ENCODE measurements around the gene ZFAND3.

Gene ZFAND3

DNA sequence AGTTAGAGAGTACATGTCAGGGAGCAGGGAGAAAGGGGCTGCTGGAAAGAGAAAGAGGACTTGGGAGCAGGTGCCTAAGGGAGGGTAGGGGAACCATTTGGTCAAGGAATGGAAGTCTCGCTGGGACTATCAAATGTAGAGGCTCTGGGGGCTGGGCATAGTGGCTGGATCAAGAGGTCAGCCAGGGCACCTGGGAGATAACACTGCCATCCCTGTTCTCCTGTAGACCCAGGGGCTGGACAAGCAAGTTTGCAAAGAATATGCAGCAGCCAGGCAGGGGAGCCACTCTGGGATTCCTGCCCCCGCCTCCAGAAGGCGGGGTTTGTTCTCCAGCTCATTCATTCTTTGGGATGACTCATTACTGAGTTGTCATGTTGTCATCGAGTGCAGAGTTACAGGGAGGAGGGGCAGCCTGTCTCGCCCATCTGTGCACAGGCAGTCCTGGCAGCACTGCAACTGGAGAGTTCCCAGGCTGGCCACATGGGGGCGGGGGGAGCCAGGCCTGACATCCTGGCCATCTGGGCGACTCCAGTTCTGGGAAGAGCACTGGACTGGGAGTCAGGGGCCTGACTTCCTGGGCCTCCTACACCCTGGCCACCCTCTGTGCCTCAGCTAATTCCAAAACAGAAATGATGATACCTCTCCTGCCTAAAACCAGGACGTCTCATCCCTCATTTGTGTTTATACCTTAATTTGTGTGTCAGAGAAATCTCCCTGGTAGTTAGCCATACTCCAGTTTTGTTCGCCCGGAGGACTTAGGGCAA lies 28.2 kb upstream of the ZFAND3 start:
- TF ChIP-seq, protein P1, sequence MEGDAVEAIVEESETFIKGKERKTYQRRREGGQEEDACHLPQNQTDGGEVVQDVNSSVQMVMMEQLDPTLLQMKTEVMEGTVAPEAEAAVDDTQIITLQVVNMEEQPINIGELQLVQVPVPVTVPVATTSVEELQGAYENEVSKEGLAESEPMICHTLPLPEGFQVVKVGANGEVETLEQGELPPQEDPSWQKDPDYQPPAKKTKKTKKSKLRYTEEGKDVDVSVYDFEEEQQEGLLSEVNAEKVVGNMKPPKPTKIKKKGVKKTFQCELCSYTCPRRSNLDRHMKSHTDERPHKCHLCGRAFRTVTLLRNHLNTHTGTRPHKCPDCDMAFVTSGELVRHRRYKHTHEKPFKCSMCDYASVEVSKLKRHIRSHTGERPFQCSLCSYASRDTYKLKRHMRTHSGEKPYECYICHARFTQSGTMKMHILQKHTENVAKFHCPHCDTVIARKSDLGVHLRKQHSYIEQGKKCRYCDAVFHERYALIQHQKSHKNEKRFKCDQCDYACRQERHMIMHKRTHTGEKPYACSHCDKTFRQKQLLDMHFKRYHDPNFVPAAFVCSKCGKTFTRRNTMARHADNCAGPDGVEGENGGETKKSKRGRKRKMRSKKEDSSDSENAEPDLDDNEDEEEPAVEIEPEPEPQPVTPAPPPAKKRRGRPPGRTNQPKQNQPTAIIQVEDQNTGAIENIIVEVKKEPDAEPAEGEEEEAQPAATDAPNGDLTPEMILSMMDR (IDR thresholded peaks at IDR 0.05), result peak; percentile 85

DNA sequence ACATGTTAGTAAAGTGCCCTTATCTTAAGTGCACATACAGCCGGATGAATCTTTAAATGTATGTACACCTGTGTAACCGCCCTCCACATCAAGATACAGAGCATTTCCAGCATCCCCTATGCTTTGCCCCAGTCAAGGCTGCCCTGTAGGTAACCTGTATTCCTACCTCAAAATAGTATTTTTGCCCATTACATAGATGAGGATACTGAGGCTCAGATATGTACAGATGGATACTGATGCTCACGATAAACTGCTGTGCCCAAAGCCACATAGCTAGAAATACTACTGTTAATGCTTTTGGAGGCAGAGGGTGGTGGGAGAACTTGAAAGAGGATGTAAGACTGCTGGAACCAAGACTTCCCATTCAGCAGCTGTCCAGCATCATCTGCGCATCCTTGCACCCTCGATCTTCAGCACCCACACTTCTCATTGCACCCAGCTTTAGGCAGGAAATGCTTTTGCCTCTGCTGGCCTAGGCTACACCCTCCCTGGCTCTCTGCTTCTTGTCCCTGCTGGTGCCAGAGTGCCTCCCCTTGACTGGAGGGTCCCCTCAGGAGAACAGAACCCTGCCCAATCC lies 27.0 kb upstream of the ZFAND3 start:
- TF ChIP-seq, protein P1 (IDR thresholded peaks at IDR 0.05), result no peak

DNA sequence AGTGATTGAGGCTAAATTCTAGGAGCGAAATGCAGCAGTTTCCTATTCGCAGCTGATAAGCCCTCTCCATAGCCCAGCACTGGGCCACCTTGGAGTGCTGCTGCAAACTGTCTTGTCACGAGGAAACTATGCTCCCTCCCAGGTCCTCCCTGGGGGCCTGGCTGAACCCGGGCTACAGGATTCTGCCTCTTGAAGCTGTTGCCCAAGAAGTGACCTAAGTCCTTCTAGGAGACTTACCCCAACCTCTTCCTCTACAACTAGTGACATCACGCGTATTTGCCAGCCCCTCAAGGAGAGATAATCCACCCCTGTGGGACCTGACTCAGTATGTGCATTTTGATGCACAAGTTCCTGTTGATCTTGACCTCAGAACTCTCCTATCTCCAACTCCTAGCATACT lies 26.5 kb upstream of the ZFAND3 start:
- TF ChIP-seq, protein P1 (IDR thresholded peaks at IDR 0.05), result no peak

DNA sequence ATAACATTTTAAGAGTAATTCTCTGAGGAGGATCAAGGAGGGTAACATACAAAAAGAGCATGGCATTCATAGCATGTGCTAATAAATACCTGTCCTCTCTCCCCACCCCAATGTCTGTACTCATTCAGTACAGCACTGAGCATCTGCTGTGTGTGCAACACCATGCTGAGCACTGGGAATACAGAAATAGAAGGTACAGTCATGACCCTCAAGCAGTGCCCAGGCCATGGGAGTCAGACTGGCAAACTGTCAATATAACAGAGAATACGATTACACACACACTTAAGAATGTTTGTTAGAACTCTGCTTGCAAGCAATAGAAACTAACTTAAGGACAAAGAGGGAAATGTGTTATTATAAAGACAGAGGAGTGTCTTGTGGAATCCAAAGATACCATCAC lies 24.7 kb upstream of the ZFAND3 start:
- TF ChIP-seq, protein P1 (IDR thresholded peaks at IDR 0.05), result no peak

DNA sequence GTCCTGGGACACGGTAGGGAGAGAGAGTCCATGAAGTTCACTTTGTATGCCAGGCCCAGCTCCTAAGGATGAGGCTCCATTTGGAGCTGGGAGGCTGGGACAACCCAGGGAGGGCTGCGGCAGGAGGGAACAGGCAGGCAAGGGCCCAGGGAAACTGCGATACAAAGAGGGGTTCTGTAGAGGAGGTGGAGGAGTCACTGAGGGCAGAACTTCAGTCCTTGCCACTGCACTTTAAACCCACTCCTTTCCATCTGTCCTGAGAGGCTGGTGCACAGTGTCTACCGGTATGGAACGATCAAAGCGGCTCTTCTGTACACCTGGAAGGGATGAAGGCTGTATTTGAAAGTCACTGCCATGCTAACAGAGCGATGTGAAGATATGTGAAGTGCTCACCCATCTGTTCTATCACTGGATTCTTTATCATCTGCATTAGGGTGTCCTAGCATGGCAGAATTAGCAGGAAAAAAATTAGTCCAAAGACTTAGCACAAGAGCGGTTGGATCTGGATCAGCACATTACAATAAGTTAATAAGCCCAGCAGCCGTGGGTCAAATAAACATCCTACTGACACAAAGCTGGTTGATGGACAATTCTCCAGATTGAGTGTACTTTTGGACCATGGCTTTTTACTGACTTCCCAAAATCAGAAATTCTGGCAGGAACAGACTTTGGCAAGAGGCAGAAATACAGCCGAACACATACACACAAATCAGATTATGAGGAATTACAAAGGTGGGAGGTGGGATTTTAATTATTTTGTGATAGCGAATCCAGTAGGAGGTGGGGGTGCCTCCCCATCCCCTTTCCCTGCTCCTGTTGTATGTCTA lies 20.9 kb upstream of the ZFAND3 start:
- TF ChIP-seq, protein P1 (IDR thresholded peaks at IDR 0.05), result no peak

DNA sequence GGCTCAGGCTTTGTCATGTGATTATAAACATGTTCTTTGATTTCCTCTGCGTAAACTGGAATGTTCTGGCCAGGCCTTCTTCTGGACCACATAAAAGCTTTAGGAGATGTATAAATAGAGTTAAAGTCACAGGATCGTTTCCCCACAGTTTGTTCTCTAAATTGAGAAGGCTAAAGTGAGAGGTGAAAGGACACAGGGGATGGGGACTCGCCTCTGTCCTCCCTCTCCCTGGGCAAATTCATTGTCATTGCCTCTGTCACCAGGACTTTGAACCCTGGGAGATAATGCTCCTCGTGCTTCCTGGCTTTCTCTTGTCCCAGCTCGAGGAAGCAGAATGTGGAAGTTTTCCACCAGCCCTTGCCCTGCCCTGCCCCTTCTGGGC lies 20.3 kb upstream of the ZFAND3 start:
- TF ChIP-seq, protein P1 (IDR thresholded peaks at IDR 0.05), result no peak

DNA sequence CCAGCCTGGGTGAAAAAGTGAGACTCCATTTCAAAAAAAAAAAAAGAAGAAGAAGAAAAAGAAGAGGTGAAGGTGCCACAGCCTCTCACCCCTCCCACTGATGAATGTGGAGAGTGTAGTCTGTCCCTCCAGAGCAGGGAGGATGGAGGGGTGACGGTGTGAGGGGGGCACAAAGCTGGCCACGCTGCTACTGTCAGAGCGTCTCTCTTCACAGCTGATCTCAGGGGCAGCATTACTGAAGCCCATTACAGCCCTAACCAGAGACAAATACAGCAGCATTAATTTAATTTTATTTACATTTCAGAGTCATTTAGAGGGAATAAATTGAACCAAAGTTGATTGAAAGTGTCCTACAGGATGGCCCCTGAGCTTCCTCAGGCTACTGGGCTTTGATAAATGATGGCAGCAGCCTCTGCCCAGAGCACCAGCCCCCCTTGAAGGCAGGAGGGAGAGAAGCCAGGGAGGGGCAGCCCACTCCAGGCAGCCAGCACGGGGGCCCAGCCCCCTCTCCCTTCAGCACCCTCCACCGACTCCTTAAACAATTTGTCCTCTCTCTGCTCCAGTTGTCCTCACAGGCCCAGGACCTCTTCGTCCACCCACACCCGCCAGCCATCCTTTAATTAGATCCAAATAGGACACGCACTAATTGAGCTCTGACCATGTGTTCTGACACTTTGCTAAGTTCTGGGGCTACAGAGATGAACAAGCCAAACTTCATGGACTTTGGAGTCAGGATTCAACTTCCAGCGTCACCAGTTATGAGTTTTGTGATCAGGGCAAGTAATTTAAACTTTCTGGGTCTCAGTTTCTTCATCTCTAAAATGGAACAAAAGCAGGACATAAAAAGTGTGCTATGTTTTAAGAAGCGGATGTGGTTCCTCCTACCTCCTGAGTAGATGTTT lies 18.6 kb upstream of the ZFAND3 start:
- TF ChIP-seq, protein P1 (IDR thresholded peaks at IDR 0.05), result no peak

Measured in LNCAP (cell line).